ENCODE measurements around the gene TCL1A.

The TCL1A gene

GRCh38 chr14:95663226-95663797 lies 50.6 kb downstream of the TCL1A start:
- no peaks in the 10 kb centered on the region for H3K4me1 ChIP-seq (ENCODE audit: insufficient read depth, low read length)
- ATAC-seq (ENCODE audit: insufficient read depth, low read depth) = no peak
- H3K9me3 ChIP-seq (ENCODE audit: insufficient read depth, low read length, severe bottlenecking) = no peaks in the 10 kb centered on the region
- no peak overlapping the region for H2AFZ ChIP-seq (ENCODE audit: low read depth, low read length)
- H3K4me2 ChIP-seq (ENCODE audit: insufficient read depth, low read length) = no peak overlapping the region
- no peaks in the 10 kb centered on the region for H3K27me3 ChIP-seq (ENCODE audit: insufficient read depth, low read length, poor library complexity)
- H3K79me2 ChIP-seq (ENCODE audit: insufficient read depth, low read length) = no peaks in the 10 kb centered on the region
- TF ChIP-seq, protein P1, sequence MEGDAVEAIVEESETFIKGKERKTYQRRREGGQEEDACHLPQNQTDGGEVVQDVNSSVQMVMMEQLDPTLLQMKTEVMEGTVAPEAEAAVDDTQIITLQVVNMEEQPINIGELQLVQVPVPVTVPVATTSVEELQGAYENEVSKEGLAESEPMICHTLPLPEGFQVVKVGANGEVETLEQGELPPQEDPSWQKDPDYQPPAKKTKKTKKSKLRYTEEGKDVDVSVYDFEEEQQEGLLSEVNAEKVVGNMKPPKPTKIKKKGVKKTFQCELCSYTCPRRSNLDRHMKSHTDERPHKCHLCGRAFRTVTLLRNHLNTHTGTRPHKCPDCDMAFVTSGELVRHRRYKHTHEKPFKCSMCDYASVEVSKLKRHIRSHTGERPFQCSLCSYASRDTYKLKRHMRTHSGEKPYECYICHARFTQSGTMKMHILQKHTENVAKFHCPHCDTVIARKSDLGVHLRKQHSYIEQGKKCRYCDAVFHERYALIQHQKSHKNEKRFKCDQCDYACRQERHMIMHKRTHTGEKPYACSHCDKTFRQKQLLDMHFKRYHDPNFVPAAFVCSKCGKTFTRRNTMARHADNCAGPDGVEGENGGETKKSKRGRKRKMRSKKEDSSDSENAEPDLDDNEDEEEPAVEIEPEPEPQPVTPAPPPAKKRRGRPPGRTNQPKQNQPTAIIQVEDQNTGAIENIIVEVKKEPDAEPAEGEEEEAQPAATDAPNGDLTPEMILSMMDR (IDR thresholded peaks at IDR 0.05; ENCODE audit: borderline replicate concordance, extremely low read depth, low read length, poor library complexity, severe bottlenecking) = no peak
- no peak for TF ChIP-seq EZH2 (IDR thresholded peaks at IDR 0.05; ENCODE audit: borderline replicate concordance, low read depth, low read length, severe bottlenecking)
- H3K27ac ChIP-seq (ENCODE audit: low read length) = no peak overlapping the region
- H4K20me1 ChIP-seq (ENCODE audit: insufficient read depth, low read length) = no peaks in the 10 kb centered on the region; the same call in 1 of the 2 replicates
- no peak overlapping the region for H3K4me3 ChIP-seq (ENCODE audit: low read depth in 1 of 2, low read length in 2 of 2)
- H3K9ac ChIP-seq (ENCODE audit: low read depth, low read length) = no peak overlapping the region
- no peak for DNase-seq
- H3K36me3 ChIP-seq (ENCODE audit: insufficient read depth, low read length) = no peaks in the 10 kb centered on the region

DNA sequence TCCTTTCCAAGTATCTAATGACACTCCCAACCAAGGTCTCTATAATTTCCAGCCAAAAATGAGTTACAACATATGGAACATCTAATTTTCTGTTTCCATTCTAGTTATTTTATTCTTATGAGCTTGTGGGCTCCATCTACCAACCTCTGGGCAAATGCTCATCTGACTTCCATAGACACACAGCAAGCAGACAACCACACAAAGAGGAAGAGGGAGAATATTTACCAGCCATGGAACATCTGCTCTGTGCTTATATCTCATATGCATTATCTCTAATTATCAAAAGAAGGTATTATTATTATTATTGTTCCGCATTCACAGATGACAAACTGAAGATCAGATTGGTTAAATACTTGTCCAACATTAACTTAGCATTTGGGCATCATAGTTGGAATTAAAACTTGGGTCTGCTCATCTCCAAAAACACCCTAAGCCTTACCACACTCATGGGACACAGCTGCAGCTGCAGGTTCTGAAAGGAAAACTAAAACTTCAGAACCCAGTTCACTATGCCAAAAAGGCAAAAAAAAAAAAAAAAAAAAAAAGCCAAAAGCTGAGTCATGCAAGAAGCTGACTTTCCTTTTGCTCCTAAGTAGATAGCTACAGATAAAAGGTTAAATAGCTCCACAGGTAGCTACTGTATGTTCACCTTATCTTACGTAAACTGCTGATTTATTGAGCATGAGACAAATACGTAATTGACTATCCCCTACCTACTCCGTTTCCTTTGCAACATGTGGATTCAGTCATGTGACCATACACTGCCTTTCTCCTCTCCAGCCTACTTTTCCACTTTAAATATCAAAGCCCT lies 51.3 kb downstream of the TCL1A start:
- Histone ChIP-seq H3K4me3 (ENCODE audit: low read depth in 1 of 2, low read length in 2 of 2) (no peak overlapping the region), H3K4me1 (ENCODE audit: insufficient read depth, low read length) (no peaks in the 10 kb centered on the region), H3K4me2 (ENCODE audit: insufficient read depth, low read length) (no peak overlapping the region), H3K27ac (ENCODE audit: low read length) (no peak overlapping the region), H3K79me2 (ENCODE audit: insufficient read depth, low read length) (no peaks in the 10 kb centered on the region), H3K36me3 (ENCODE audit: insufficient read depth, low read length) (no peaks in the 10 kb centered on the region), H2AFZ (ENCODE audit: low read depth, low read length) (no peak overlapping the region), H3K9me3 (ENCODE audit: insufficient read depth, low read length, severe bottlenecking) (no peaks in the 10 kb centered on the region), H4K20me1 (ENCODE audit: insufficient read depth, low read length) (no peaks in the 10 kb centered on the region; the same call in 1 of the 2 replicates), H3K27me3 (ENCODE audit: insufficient read depth, low read length, poor library complexity) (no peaks in the 10 kb centered on the region), H3K9ac (ENCODE audit: low read depth, low read length) (no peak overlapping the region)
- ATAC-seq (ENCODE audit: insufficient read depth, low read depth) (no peak), DNase-seq (no peak)
- TF ChIP-seq EZH2 (IDR thresholded peaks at IDR 0.05; ENCODE audit: borderline replicate concordance, low read depth, low read length, severe bottlenecking) = no peak
- TF ChIP-seq, protein P1 (IDR thresholded peaks at IDR 0.05; ENCODE audit: borderline replicate concordance, extremely low read depth, low read length, poor library complexity, severe bottlenecking) = no peak

- TF ChIP-seq, protein P1 (IDR thresholded peaks at IDR 0.05; ENCODE audit: borderline replicate concordance, extremely low read depth, low read length, poor library complexity, severe bottlenecking) = no peak
- TF ChIP-seq EZH2 (IDR thresholded peaks at IDR 0.05; ENCODE audit: borderline replicate concordance, low read depth, low read length, severe bottlenecking) = no peak
- no peak overlapping the region for H3K4me2 ChIP-seq (ENCODE audit: insufficient read depth, low read length)
- no peak for ATAC-seq (ENCODE audit: insufficient read depth, low read depth)
These were observed 53.0 kb downstream of the TCL1A start for GRCh38 chr14:95660651-95661515.

More at GRCh38 chr14:95660651-95661515, 53.0 kb downstream of the TCL1A start:
- H3K4me3 ChIP-seq (ENCODE audit: low read depth in 1 of 2, low read length in 2 of 2) = no peak overlapping the region
- H3K36me3 ChIP-seq (ENCODE audit: insufficient read depth, low read length) = no peaks in the 10 kb centered on the region
- H3K27me3 ChIP-seq (ENCODE audit: insufficient read depth, low read length, poor library complexity) = no peaks in the 10 kb centered on the region
- no peaks in the 10 kb centered on the region for H3K4me1 ChIP-seq (ENCODE audit: insufficient read depth, low read length)
- H3K9me3 ChIP-seq (ENCODE audit: insufficient read depth, low read length, severe bottlenecking) = no peaks in the 10 kb centered on the region
- H3K79me2 ChIP-seq (ENCODE audit: insufficient read depth, low read length) = no peaks in the 10 kb centered on the region
- H2AFZ ChIP-seq (ENCODE audit: low read depth, low read length) = no peak overlapping the region
- H3K9ac ChIP-seq (ENCODE audit: low read depth, low read length) = no peak overlapping the region
- no peaks in the 10 kb centered on the region; the same call in 1 of the 2 replicates for H4K20me1 ChIP-seq (ENCODE audit: insufficient read depth, low read length)
- H3K27ac ChIP-seq (ENCODE audit: low read length) = no peak overlapping the region
- no peak for DNase-seq
